Neutrophil (primary cell): Measurements from ENCODE around the gene THOC6.

Experiments
- H3K27ac ChIP-seq: fragments of 200-600 bp; sonication (generic); 2 replicates; pipeline ENCODE4 v1.5.1; 2016; ENCODE audit warnings: mild to moderate bottlenecking, moderate library complexity
- H3K27me3 ChIP-seq: fragments of 200-600 bp; sonication (generic); 2 replicates; pipeline ENCODE4 v1.6.0; 2016; ENCODE audit warnings: mild to moderate bottlenecking
- H3K36me3 ChIP-seq: fragments of 200-600 bp; sonication (generic); 2 replicates; pipeline ENCODE4 v1.5.1; 2017
- H3K4me1 ChIP-seq, 2 experiments: fragments of 200-600 bp in 1 of 2; sonication (generic) in 1 of 2; 1 replicate in 1 of 2; 2 replicates in 1 of 2; pipeline versions ENCODE4 v1.5.1 to v1.6.1; 2013 to 2016; ENCODE audit warnings: low read depth in 1 of 2, low read length in 1 of 2, mild to moderate bottlenecking in 1 of 2, moderate library complexity in 1 of 2; ENCODE audit not compliant: control insufficient read depth in 1 of 2, insufficient read depth in 1 of 2
- H3K4me3 ChIP-seq, 2 experiments: fragments of 200-600 bp in 1 of 2; sonication (generic) in 1 of 2; 1 replicate in 1 of 2; 2 replicates in 1 of 2; pipeline ENCODE4 v1.5.1; 2013 to 2016; ENCODE audit warnings: low read depth in 1 of 2, low read length in 1 of 2, mild to moderate bottlenecking in 1 of 2, moderate library complexity in 1 of 2
- H3K9me3 ChIP-seq: fragments of 200-600 bp; sonication (generic); 2 replicates; pipeline ENCODE4 v1.5.1; 2016
- TF ChIP-seq, protein P1 (sequence below): fragments of 200-600 bp; sonication (generic); IDR thresholded peaks from 2 replicates; pipeline ENCODE4 v1.5.1; 2016; ENCODE audit warnings: antibody characterized with exemption

Gene THOC6

GRCh38 chr16:2987286-2987685, 36.5 kb upstream of the THOC6 start:
- TF ChIP-seq, protein P1, sequence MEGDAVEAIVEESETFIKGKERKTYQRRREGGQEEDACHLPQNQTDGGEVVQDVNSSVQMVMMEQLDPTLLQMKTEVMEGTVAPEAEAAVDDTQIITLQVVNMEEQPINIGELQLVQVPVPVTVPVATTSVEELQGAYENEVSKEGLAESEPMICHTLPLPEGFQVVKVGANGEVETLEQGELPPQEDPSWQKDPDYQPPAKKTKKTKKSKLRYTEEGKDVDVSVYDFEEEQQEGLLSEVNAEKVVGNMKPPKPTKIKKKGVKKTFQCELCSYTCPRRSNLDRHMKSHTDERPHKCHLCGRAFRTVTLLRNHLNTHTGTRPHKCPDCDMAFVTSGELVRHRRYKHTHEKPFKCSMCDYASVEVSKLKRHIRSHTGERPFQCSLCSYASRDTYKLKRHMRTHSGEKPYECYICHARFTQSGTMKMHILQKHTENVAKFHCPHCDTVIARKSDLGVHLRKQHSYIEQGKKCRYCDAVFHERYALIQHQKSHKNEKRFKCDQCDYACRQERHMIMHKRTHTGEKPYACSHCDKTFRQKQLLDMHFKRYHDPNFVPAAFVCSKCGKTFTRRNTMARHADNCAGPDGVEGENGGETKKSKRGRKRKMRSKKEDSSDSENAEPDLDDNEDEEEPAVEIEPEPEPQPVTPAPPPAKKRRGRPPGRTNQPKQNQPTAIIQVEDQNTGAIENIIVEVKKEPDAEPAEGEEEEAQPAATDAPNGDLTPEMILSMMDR, result no peak
- peaks cover 8% of the 10 kb centered on the region in 2 experiments for H3K4me1 ChIP-seq
- H3K27ac ChIP-seq, result no peak overlapping the region
- H3K27me3 ChIP-seq, result peaks cover 13% of the 10 kb centered on the region
- H3K36me3 ChIP-seq, result no peaks in the 10 kb centered on the region
- no peak overlapping the region for H3K4me3 ChIP-seq
- H3K9me3 ChIP-seq, result no peaks in the 10 kb centered on the region

DNA sequence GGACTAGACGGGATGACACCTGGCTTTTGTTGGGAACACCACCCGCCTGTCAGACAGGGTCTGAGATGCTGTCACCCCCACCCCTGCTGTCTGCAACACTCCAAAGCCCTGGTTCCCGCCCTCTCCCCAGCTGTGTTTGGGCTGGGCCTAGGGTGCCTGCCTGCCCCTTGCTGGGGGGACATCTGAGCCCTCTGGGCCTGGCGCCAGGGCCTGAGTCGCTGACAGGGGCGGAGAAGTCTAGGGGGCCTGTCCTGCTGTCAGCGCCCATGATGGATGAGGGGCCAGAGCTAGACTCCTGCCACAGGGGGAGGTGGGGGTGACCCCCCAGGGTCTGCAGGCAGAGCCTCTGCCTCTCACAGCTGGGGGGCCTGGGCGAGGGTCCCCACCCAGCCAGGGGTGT, 36.0 kb upstream of the THOC6 start:
- TF ChIP-seq, protein P1, result no peak
- Histone ChIP-seq H3K4me3 (no peak overlapping the region), H3K36me3 (no peaks in the 10 kb centered on the region)

GRCh38 chr16:2988590-2989099, 35.2 kb upstream of the THOC6 start:
- peaks cover 5 to 6% of the 10 kb centered on the region in 2 experiments for H3K4me1 ChIP-seq
- no peaks in the 10 kb centered on the region for H3K36me3 ChIP-seq
- TF ChIP-seq, protein P1, result no peak
- no peak overlapping the region for H3K27ac ChIP-seq
- H3K27me3 ChIP-seq, result peaks cover 13% of the 10 kb centered on the region
- H3K9me3 ChIP-seq, result no peaks in the 10 kb centered on the region
- no peak overlapping the region for H3K4me3 ChIP-seq

More for the DNA sequence above, 36.0 kb upstream of the THOC6 start:
- Histone ChIP-seq H3K9me3 (no peaks in the 10 kb centered on the region), H3K4me1 (peaks cover 8% of the 10 kb centered on the region in 2 experiments), H3K27me3 (peaks cover 13% of the 10 kb centered on the region), H3K27ac (no peak overlapping the region)

GRCh38 chr16:2990891-2991290, 32.9 kb upstream of the THOC6 start:
- Histone ChIP-seq H3K4me1 (no peaks in the 10 kb centered on the region), H3K4me3 (no peak overlapping the region), H3K27me3 (peaks cover 13% of the 10 kb centered on the region), H3K36me3 (no peaks in the 10 kb centered on the region), H3K9me3 (no peaks in the 10 kb centered on the region), H3K27ac (no peak overlapping the region)
- TF ChIP-seq, protein P1, result no peak

- Histone ChIP-seq H3K36me3 (no peaks in the 10 kb centered on the region), H3K4me3 (no peak overlapping the region), H3K27me3 (peaks cover 13% of the 10 kb centered on the region), H3K9me3 (no peaks in the 10 kb centered on the region), H3K27ac (no peak overlapping the region), H3K4me1 (no peaks in the 10 kb centered on the region)
- TF ChIP-seq, protein P1, result no peak
Observed at GRCh38 chr16:2991566-2992261, 32.1 kb upstream of the THOC6 start.
